Heart left ventricle (tissue), 13 donors: ENCODE data around the gene CRIM1.

Source experiments
- POLR2A ChIP-seq, 2 donors: fragments of 450-650 bp; IDR thresholded peaks; one replicate each; pipeline ENCODE4 v1.6.1; 2017; ENCODE audit warnings: antibody characterized with exemption in 2 of 2, mild to moderate bottlenecking in 2 of 2, moderate library complexity in 2 of 2
- TF ChIP-seq, protein P1 (sequence below), 12 donors: fragments of 200-600 bp; sonication (generic) in 4 of 12; IDR thresholded peaks; one replicate each; pipeline versions ENCODE4 v1.5.0 to v1.8.0; 2018 to 2022; ENCODE audit warnings: antibody characterized with exemption in 12 of 12, mild to moderate bottlenecking in 5 of 12
- donor health status: ischemic (EF 13 %, LVEDD 7.1; RV severe dilation, severe dysfunction).
- donor health status: DM: no; HTN: yes; CAD: no.
- donor health status: DM: no; HTN: no; CAD: no.
- donor health status: ischemic (EF 25% LVEDD 6.9; RV normal size, moderate dysfunction).
- donor health status: ischemic (EF 25% LVEDD 5.7; RV mildly dilated, moderate dysfunction).
- donor health status: ischemic (EF 35%, LVEDD 5.7; RV mildly dilated, moderate dysfunction).
- donor health status: nonischemic (EF 11% LVEDD 7.7; RV severe dilation, severe dysfunction).
- donor health status: DM: yes; HTN: yes; CAD: no.
- donor health status: PGD.
- donor health status: ischemic (EF 29% LVEDD 5.4; RV normal size, mild dysfunction).
- donor health status: nonischemic (EF 23%, LVEDD 6.1; RV moderate dilation, normal function).

DNA sequence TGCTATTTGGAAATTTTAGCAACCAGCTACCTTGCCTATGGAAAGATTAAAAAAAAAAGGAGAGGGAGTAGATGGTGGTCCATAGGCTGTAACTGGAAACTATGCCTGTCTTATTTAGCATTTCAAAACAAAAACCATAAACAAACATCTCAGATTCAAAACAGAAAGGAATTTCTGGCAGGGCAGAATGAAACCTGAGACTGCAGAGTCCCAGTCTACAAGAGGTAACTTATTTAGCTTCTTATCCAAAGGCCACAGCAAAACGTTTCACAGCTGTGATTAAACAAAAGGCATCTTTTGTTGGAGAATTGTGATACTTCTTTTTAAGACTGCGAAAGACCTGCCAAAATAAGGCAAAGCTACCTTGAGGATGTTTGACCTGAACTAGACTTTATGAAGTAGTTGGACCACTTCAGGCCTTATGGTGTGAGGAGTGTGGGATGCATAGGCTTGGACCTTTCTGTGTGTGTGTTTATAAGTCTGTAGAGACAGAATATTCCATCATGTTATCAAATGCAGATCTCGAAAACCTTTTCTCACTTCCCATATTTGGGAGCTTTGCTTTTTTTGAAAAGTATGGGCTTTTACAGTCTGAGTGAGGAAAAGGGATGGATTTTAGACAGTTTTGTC, 11.0 kb downstream of the CRIM1 start:
- TF ChIP-seq, protein P1, sequence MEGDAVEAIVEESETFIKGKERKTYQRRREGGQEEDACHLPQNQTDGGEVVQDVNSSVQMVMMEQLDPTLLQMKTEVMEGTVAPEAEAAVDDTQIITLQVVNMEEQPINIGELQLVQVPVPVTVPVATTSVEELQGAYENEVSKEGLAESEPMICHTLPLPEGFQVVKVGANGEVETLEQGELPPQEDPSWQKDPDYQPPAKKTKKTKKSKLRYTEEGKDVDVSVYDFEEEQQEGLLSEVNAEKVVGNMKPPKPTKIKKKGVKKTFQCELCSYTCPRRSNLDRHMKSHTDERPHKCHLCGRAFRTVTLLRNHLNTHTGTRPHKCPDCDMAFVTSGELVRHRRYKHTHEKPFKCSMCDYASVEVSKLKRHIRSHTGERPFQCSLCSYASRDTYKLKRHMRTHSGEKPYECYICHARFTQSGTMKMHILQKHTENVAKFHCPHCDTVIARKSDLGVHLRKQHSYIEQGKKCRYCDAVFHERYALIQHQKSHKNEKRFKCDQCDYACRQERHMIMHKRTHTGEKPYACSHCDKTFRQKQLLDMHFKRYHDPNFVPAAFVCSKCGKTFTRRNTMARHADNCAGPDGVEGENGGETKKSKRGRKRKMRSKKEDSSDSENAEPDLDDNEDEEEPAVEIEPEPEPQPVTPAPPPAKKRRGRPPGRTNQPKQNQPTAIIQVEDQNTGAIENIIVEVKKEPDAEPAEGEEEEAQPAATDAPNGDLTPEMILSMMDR (IDR thresholded peaks at IDR 0.05): no peak
- TF ChIP-seq POLR2A (IDR thresholded peaks at IDR 0.05): no peak
